ENCODE measurements around the gene KCNG2. TPM values are rescaled to one million over a fixed set of nuclear protein-coding genes. Genes with fewer than 3 reads are reported as not detected.

The KCNG2 gene
- total and polyA plus RNA-seq, 2 of the 13 experiments (the other 11 are each of a cell fraction or from before 2014, with no cell fraction given) = not detected

- no peak overlapping the region for H2AFZ ChIP-seq (ENCODE audit: low read length)
- DNase-seq (ENCODE audit: low spot score) = no peak
- peaks cover 91% of the 10 kb centered on the region for H3K79me2 ChIP-seq (ENCODE audit: insufficient read depth, low read length)
- in situ Hi-C loops (cut with HindIII; ENCODE audit: extremely low pct_ligation_motif_present, low pct_unique_long_range_greater_than_20kb) = no loop called here
- ATAC-seq = no peak
- H4K20me1 ChIP-seq (ENCODE audit: insufficient read depth, low read length) = peaks cover 14% of the 10 kb centered on the region; the same call in 1 of the 2 replicates
- no peak overlapping the region for H3K27ac ChIP-seq (ENCODE audit: extremely low read length, insufficient read depth, low read length)
- WGBS (ENCODE audit: low lambda C conversion rate) = 91% methylated on average over 3 of the region's 3 CpGs
- H3K4me1 ChIP-seq (ENCODE audit: insufficient read depth, low read length) = peaks cover 84% of the 10 kb centered on the region
- POLR2A ChIA-PET = interaction anchor here (1.4 kb wide), 1 partner anchor 10 kb away, joined by 4 read pairs; no protein-coding TSS in a partner anchor
- CTCF ChIA-PET (ENCODE audit: low intra/inter-chr PET ratio, low total read pairs) = no interaction called here
- no peak overlapping the region for H3K4me3 ChIP-seq (replicated peaks in 1 of 3; ENCODE audit: insufficient read depth in 1 of 3, low read depth in 2 of 3, low read length in 3 of 3)
- no peaks in the 10 kb centered on the region for H3K27me3 ChIP-seq (ENCODE audit: control insufficient read depth in 1 of 2, insufficient read depth in 2 of 2, low read length in 2 of 2)
- H3K9me3 ChIP-seq (ENCODE audit: low read length) = no peaks in the 10 kb centered on the region
- no TSS peak for BruUV-seq (replicated peaks)
- no peak for FAIRE-seq
- no peak for TF ChIP-seq MAZ (IDR thresholded peaks at IDR 0.05; ENCODE audit: borderline replicate concordance, low read depth, low read length)
- TF ChIP-seq MAZ (CRISPR knock-in tag; IDR thresholded peaks at IDR 0.05; ENCODE audit: low read depth) = no peak
- TF ChIP-seq KMT2B (CRISPR knock-in tag; IDR thresholded peaks at IDR 0.05) = no peak
- no peak for TF ChIP-seq CHD4 (IDR thresholded peaks at IDR 0.05; ENCODE audit: borderline replicate concordance, low read length)
- TF ChIP-seq, protein P1, sequence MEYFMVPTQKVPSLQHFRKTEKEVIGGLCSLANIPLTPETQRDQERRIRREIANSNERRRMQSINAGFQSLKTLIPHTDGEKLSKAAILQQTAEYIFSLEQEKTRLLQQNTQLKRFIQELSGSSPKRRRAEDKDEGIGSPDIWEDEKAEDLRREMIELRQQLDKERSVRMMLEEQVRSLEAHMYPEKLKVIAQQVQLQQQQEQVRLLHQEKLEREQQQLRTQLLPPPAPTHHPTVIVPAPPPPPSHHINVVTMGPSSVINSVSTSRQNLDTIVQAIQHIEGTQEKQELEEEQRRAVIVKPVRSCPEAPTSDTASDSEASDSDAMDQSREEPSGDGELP (IDR thresholded peaks at IDR 0.05; ENCODE audit: borderline replicate concordance, low read depth) = no peak
- TF ChIP-seq, protein P2, sequence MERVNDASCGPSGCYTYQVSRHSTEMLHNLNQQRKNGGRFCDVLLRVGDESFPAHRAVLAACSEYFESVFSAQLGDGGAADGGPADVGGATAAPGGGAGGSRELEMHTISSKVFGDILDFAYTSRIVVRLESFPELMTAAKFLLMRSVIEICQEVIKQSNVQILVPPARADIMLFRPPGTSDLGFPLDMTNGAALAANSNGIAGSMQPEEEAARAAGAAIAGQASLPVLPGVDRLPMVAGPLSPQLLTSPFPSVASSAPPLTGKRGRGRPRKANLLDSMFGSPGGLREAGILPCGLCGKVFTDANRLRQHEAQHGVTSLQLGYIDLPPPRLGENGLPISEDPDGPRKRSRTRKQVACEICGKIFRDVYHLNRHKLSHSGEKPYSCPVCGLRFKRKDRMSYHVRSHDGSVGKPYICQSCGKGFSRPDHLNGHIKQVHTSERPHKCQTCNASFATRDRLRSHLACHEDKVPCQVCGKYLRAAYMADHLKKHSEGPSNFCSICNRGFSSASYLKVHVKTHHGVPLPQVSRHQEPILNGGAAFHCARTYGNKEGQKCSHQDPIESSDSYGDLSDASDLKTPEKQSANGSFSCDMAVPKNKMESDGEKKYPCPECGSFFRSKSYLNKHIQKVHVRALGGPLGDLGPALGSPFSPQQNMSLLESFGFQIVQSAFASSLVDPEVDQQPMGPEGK (CRISPR knock-in tag; IDR thresholded peaks at IDR 0.05) = no peak
- TF ChIP-seq, protein P3, sequence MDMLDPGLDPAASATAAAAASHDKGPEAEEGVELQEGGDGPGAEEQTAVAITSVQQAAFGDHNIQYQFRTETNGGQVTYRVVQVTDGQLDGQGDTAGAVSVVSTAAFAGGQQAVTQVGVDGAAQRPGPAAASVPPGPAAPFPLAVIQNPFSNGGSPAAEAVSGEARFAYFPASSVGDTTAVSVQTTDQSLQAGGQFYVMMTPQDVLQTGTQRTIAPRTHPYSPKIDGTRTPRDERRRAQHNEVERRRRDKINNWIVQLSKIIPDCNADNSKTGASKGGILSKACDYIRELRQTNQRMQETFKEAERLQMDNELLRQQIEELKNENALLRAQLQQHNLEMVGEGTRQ (IDR thresholded peaks at IDR 0.05; ENCODE audit: low read depth, low read length) = no peak
- TF ChIP-seq, protein P3 (CRISPR knock-in tag; IDR thresholded peaks at IDR 0.05; ENCODE audit: borderline replicate concordance) = no peak
- no peak overlapping the region for H3K9ac ChIP-seq (ENCODE audit: insufficient read depth, low read depth, low read length)
- 0 out of 2 replicates have a peak overlapping the region, but pooled peaks have one; percentile 14 for H3K4me2 ChIP-seq (ENCODE audit: low read depth, low read length)
- intact Hi-C loops (cut with micrococcal nuclease; ENCODE audit: unreplicated experiment) = no loop called here
- peaks cover 14 to 41% of the 10 kb centered on the region in 2 experiments; a peak in 4 of 5 replicates for H3K36me3 ChIP-seq (replicated peaks in 1 of 2; ENCODE audit: control insufficient read depth in 1 of 2, insufficient read depth in 2 of 2, low read length in 2 of 2)
These were observed 147.0 kb downstream of the KCNG2 start for GRCh38 chr18:79944746-79945117.

Measured in HepG2 (cell line).